Karpas-422 (cell line): ENCODE data around the gene TMEM100. TPM values are rescaled to one million over a fixed set of nuclear protein-coding genes. Genes with fewer than 3 reads are reported as not detected.

Source experiments
- DNase-seq: peaks from one replicate; pipeline ENCODE4 v3.0.0-alpha.2; 2015
- H2AFZ ChIP-seq: fragments of 200-600 bp; sonication (generic); 2 replicates; pipeline ENCODE4 v1.6.1; 2014; ENCODE audit warnings: antibody characterized with exemption, low read length, mixed read lengths
- H3K27ac ChIP-seq: fragments of 200-600 bp; sonication (generic); 2 replicates; pipeline ENCODE4 v1.5.1; 2014; ENCODE audit warnings: mild to moderate bottlenecking, low read length, moderate library complexity
- H3K27me3 ChIP-seq: fragments of 200-600 bp; sonication (generic); 2 replicates; pipeline ENCODE4 v1.6.1; 2014; ENCODE audit warnings: low read length, mixed read lengths
- H3K36me3 ChIP-seq: fragments of 200-600 bp; sonication (generic); 2 replicates; pipeline ENCODE4 v1.6.1; 2014; ENCODE audit warnings: low read length, mixed read lengths; ENCODE audit not compliant: insufficient read depth
- H3K4me1 ChIP-seq: fragments of 200-600 bp; sonication (generic); 2 replicates; pipeline ENCODE4 v1.6.1; 2014; ENCODE audit warnings: mild to moderate bottlenecking, low read length, mixed read lengths
- H3K4me2 ChIP-seq: fragments of 200-600 bp; sonication (generic); 2 replicates; pipeline ENCODE4 v1.6.1; 2014; ENCODE audit warnings: low read length, low read depth, mild to moderate bottlenecking; ENCODE audit not compliant: poor library complexity, severe bottlenecking
- H3K4me3 ChIP-seq: fragments of 200-600 bp; sonication (generic); 2 replicates; pipeline ENCODE4 v1.5.1; 2014; ENCODE audit warnings: mild to moderate bottlenecking, antibody characterized with exemption, low read length, mixed read lengths
- H3K79me2 ChIP-seq: fragments of 200-600 bp; sonication (generic); 2 replicates; pipeline ENCODE4 v1.6.1; 2014; ENCODE audit warnings: mild to moderate bottlenecking, low read length, mixed read lengths
- H3K9ac ChIP-seq: fragments of 200-600 bp; sonication (generic); 2 replicates; pipeline ENCODE4 v1.6.0; 2014; ENCODE audit warnings: low read length
- H3K9me2 ChIP-seq: fragments of 200-600 bp; sonication (generic), shearing (Covaris generic); replicated peaks from 2 replicates; pipeline ENCODE4 v1.6.0; 2014; ENCODE audit warnings: mild to moderate bottlenecking, low read length, moderate library complexity; ENCODE audit not compliant: insufficient read depth
- H3K9me3 ChIP-seq: fragments of 300-700, 200-600 bp; sonication (generic); 2 replicates; pipeline ENCODE4 v1.6.1; 2014; ENCODE audit warnings: low read length, mixed read lengths
- H4K20me1 ChIP-seq: fragments of 200-600 bp; sonication (generic); 2 replicates; pipeline ENCODE4 v1.6.1; 2014; ENCODE audit warnings: mild to moderate bottlenecking, antibody characterized with exemption, low read length, low read depth; ENCODE audit not compliant: insufficient read depth
- total RNA-seq: library from RNA; depleted of rRNA; stranded (reverse); fragments of >200 nt; shearing (Covaris generic); gene quantifications from 2 replicates; pipeline ENCODE4 v1.2.3, GENCODE V29; 2014; ENCODE audit warnings: low replicate concordance

Gene TMEM100
- total RNA-seq, 1 experiment from 2014 or later, result 1.1 TPM

DNA sequence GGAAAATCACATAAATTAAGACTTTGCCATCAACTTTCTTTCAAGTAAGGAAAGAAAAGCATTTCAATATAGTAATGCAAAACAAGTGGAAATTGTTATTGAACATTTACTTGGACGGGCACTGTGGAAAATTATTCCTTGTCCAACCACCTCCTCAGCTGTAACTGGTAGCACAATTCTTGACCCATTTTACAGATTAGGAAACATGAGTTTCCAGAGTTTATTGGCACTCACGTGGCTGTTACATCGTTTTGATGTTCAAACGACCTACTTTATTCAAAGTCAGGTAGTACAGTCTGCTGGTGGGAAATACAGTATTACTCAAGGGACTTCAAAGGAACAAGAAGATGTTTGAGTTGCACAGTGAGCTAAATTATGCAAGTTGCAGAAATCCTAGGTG is 27.3 kb upstream of the TMEM100 start:
- no peak overlapping the region for H3K27ac ChIP-seq
- no peak for DNase-seq
- no peaks in the 10 kb centered on the region for H3K9me2 ChIP-seq
- no peak overlapping the region for H2AFZ ChIP-seq
- no peaks in the 10 kb centered on the region for H3K36me3 ChIP-seq
- no peaks in the 10 kb centered on the region for H3K9me3 ChIP-seq
- no peak overlapping the region for H3K4me3 ChIP-seq
- peak overlapping the region; percentile 82 for H3K4me2 ChIP-seq
- no peaks in the 10 kb centered on the region; the same call in 1 of the 2 replicates for H3K79me2 ChIP-seq
- H3K27me3 ChIP-seq, result no peaks in the 10 kb centered on the region
- H3K9ac ChIP-seq, result no peak overlapping the region
- no peaks in the 10 kb centered on the region; the same call in 1 of the 2 replicates for H4K20me1 ChIP-seq
- H3K4me1 ChIP-seq, result peaks cover 16% of the 10 kb centered on the region

DNA sequence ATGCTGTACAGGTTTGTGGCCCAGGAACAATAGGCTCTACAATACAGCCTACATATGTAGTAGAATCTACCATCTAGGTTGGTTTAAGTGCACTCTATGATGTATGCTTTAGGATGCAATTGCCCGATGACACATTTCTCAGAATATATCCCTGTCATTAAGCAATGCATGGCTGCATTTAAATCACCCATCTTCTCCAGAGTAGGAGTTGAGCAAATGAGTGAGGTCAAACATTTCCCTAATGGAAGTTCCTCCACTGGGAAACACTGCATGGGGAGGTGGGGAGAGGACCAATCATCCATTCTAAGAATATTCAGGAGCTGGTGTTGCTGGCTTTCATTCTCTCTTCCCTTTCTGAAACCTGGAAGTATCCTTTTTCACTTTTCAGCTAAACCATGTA is 26.2 kb upstream of the TMEM100 start:
- Histone ChIP-seq H3K36me3 (no peaks in the 10 kb centered on the region), H3K4me2 (no peak overlapping the region), H3K4me1 (peaks cover 16% of the 10 kb centered on the region), H3K27ac (no peak overlapping the region), H2AFZ (no peak overlapping the region), H4K20me1 (no peaks in the 10 kb centered on the region; the same call in 1 of the 2 replicates), H3K9me3 (no peaks in the 10 kb centered on the region), H3K27me3 (no peaks in the 10 kb centered on the region), H3K79me2 (no peaks in the 10 kb centered on the region; the same call in 1 of the 2 replicates), H3K4me3 (no peak overlapping the region), H3K9ac (no peak overlapping the region), H3K9me2 (no peaks in the 10 kb centered on the region)
- no peak for DNase-seq

- Histone ChIP-seq H2AFZ (no peak overlapping the region), H3K27ac (no peak overlapping the region), H4K20me1 (no peaks in the 10 kb centered on the region), H3K4me2 (no peak overlapping the region), H3K4me3 (no peak overlapping the region), H3K27me3 (no peaks in the 10 kb centered on the region), H3K9me3 (no peaks in the 10 kb centered on the region), H3K9me2 (no peaks in the 10 kb centered on the region), H3K36me3 (no peaks in the 10 kb centered on the region), H3K79me2 (no peaks in the 10 kb centered on the region; the same call in 1 of the 2 replicates), H3K4me1 (peaks cover 27% of the 10 kb centered on the region), H3K9ac (no peak overlapping the region)
- DNase-seq, result no peak
Measured at GRCh38 chr17:55747209-55747608, 24.5 kb upstream of the TMEM100 start.

DNA sequence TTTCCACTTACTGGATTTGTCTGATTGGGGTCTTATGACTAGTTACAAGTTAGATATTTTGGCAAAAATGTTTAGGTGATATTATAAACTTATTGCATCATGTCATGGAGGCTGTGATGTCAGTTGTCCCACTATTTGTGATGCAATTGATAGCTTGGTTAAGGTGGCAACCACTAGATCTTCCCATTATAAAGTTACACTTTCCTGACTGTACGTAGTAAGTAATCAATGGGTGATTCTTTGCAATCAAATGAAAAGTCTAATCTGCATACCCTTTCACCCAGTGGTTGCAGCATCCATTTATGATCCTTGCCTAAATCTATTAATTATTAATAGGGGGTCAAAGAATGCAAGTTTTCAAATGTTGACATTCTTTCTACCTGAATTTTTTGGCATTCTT is 23.8 kb upstream of the TMEM100 start:
- H3K9me2 ChIP-seq, result no peaks in the 10 kb centered on the region
- no peak overlapping the region for H3K9ac ChIP-seq
- H3K9me3 ChIP-seq, result no peaks in the 10 kb centered on the region
- no peak overlapping the region for H3K27ac ChIP-seq
- DNase-seq, result no peak
- H4K20me1 ChIP-seq, result no peaks in the 10 kb centered on the region
- H3K4me1 ChIP-seq, result peaks cover 24% of the 10 kb centered on the region
- H3K4me3 ChIP-seq, result no peak overlapping the region
- no peaks in the 10 kb centered on the region for H3K79me2 ChIP-seq
- H3K36me3 ChIP-seq, result no peaks in the 10 kb centered on the region
- H3K27me3 ChIP-seq, result no peaks in the 10 kb centered on the region
- no peak overlapping the region for H3K4me2 ChIP-seq
- H2AFZ ChIP-seq, result no peak overlapping the region

DNA sequence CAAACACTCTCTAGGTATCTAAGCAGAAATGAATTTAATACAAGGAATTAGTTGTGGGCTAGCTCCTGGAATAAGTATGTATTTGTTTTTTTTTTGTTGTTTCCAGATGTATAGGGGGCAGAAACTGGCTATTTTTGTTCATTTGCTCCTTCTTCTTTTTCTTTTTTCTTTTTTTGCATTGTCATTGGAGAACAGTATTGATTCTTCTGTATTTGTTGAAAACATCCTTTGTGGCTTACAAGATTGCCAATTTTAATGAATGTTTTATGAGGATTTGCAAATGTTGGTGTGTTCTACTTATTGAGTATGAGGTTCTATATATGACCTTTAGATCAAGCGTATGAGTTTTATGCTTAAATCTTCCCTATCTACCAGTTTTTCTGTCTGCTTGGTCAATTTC is 22.6 kb upstream of the TMEM100 start:
- Histone ChIP-seq H3K4me3 (no peak overlapping the region), H2AFZ (no peak overlapping the region), H3K9me3 (no peaks in the 10 kb centered on the region), H4K20me1 (no peaks in the 10 kb centered on the region), H3K27ac (no peak overlapping the region), H3K4me2 (no peak overlapping the region), H3K27me3 (no peaks in the 10 kb centered on the region), H3K9me2 (no peaks in the 10 kb centered on the region), H3K79me2 (no peaks in the 10 kb centered on the region), H3K9ac (no peak overlapping the region), H3K36me3 (no peaks in the 10 kb centered on the region), H3K4me1 (peaks cover 19% of the 10 kb centered on the region)
- no peak for DNase-seq

- Histone ChIP-seq H2AFZ (peak overlapping the region; percentile 88), H3K4me2 (peak overlapping the region; percentile 54), H3K36me3 (no peaks in the 10 kb centered on the region), H3K9me3 (no peaks in the 10 kb centered on the region), H3K9ac (peak overlapping the region; percentile 25), H3K27me3 (no peaks in the 10 kb centered on the region), H3K27ac (no peak overlapping the region), H3K79me2 (no peaks in the 10 kb centered on the region), H3K4me1 (peaks cover 18% of the 10 kb centered on the region), H3K9me2 (no peaks in the 10 kb centered on the region), H3K4me3 (peak overlapping the region; percentile 62), H4K20me1 (no peaks in the 10 kb centered on the region)
- DNase-seq, result no peak
Measured at GRCh38 chr17:55743103-55743679, 20.5 kb upstream of the TMEM100 start.

GRCh38 chr17:55742272-55743102 is 19.8 kb upstream of the TMEM100 start:
- Histone ChIP-seq H2AFZ (peak overlapping the region; percentile 88), H3K27me3 (no peaks in the 10 kb centered on the region), H3K4me1 (peaks cover 25% of the 10 kb centered on the region), H3K9me3 (no peaks in the 10 kb centered on the region), H3K27ac (no peak overlapping the region), H3K9ac (peak overlapping the region; percentile 25), H3K4me2 (peak overlapping the region; percentile 54), H4K20me1 (no peaks in the 10 kb centered on the region), H3K36me3 (no peaks in the 10 kb centered on the region), H3K9me2 (no peaks in the 10 kb centered on the region), H3K79me2 (no peaks in the 10 kb centered on the region), H3K4me3 (peak overlapping the region; percentile 62)
- DNase-seq, result peak; percentile 66

- H3K36me3 ChIP-seq, result no peaks in the 10 kb centered on the region
- no peaks in the 10 kb centered on the region for H3K79me2 ChIP-seq
- H3K4me1 ChIP-seq, result peaks cover 28% of the 10 kb centered on the region
- no peaks in the 10 kb centered on the region for H4K20me1 ChIP-seq
- no peaks in the 10 kb centered on the region for H3K9me2 ChIP-seq
- no peak overlapping the region for H3K4me3 ChIP-seq
- H2AFZ ChIP-seq, result no peak overlapping the region
- no peak overlapping the region for H3K27ac ChIP-seq
- no peak for DNase-seq
- no peak overlapping the region for H3K4me2 ChIP-seq
- no peaks in the 10 kb centered on the region for H3K9me3 ChIP-seq
- H3K9ac ChIP-seq, result no peak overlapping the region
- no peaks in the 10 kb centered on the region for H3K27me3 ChIP-seq
Measured at GRCh38 chr17:55741356-55741700, 18.7 kb upstream of the TMEM100 start.
